Fibroblast of skin of scalp (primary cell): Measurements from ENCODE around the gene HEXIM2.

Experiments used
- DNase-seq: peaks from one replicate; pipeline ENCODE4 v3.0.0-alpha.2; 2013

HEXIM2 gene

DNA sequence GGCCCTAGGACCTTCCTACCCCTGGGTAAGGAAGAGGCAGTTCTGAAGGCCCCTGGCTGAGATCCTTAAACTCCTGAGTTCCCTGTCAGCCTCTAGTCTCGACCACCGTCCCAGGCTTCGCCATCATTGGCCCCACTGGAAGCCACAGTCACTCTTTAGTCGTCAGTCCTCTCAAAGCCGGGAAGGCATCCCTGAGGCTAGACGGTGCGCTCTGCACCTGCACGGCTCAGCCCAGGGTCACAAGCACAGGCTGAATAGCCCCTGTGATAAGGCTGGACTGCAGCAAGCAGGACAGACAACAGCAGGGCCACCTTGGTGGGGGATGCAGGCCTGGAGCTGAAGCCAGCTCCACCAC, 16.7 kb upstream of the HEXIM2 start:
- no peak for DNase-seq

DNA sequence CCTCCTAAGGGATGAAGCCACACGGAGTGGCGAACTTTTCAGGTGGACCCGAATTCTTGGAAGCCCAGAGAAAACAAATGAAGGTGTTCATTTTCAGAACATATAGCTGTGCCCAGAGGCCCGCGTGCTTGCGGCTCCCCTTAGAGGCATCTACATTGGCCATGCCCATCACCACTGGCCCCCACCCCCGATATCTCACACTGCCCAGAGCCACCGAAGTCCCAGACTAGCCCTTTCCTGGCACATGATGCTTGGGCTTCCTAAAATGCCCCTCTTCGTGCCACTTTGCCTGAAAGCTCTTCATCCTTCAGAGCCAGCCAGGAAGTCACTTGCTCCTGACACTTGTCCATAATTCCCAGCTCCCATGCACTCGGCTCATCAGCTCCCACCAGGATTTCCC, 15.5 kb upstream of the HEXIM2 start:
- no peak for DNase-seq

DNA sequence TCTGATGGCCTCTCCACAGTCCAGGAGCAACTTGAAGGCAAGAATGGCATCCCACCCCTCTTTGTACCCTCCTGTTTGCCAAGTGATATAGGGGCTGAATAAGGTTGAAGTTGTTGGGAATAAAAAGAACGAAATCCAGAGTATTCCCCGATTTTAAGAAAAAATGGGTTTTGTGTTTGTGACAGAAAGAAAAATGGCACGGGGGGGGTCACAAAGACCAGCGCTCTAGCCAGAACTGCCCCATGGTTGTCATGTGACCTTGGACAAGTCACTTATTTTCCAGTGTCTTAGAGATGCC, 15.1 kb upstream of the HEXIM2 start:
- DNase-seq = no peak

DNA sequence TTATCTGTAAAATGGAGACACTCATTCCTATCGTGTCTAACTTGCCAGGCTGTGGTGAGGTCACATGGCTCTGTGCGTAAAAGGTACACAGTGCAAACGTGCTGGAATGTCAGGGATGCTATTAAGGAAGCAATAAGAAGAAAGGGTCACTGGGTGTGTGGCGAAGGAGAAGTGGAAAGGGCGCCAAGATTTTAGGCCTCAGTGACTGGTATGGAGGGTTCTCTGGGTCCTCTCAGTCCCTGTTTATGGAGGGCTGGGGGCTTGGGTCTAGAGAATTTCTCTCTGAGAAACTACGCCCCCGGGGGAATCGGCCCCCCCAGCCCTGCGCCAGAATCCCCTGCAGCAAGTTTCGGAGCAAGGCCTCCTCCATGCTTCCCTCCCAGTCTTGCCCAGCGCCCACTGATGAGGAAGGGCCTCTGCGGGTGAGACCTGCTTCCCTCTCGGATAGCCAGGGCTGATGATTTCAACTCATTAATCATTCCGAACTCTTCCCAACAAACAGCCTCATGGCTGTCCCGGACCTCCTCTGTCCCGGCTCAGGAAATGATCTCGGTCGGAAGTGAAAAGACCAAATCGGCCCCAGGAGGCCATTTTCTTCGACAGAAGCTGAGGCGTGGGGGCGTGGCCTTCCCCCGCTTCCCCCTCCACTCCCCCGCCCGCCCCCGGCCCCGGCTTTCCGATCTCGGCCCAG, 14.6 kb upstream of the HEXIM2 start:
- peak; percentile 81 for DNase-seq

DNA sequence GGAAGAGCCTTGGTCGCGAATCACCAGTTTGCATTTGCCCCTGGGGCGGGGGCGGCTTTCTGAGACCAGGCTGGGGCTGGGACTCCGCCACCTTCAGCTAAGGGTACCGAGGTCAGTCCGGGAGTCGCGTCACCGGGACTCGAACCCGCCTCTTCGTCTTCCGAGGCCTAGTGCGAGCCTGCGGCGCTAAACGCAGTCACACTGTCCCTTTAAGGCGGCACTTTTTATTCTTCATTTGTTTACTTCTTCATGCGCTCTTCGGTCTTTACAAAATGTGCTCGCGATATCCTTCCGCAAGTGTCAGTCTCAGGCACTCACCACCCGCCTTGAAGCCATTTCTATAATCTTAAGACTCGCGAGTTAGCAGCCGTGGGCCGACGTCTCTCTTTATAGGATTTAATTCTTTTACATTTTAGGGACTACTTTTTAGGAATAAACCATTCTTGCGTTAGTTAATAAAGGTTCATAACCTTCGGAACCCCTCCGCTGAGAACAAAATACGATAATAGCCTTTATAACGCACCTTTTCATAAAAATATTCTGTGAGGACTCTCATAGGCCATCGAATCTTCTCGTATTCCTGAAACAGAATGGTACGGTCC, 14.0 kb upstream of the HEXIM2 start:
- peak; percentile 98 for DNase-seq

DNA sequence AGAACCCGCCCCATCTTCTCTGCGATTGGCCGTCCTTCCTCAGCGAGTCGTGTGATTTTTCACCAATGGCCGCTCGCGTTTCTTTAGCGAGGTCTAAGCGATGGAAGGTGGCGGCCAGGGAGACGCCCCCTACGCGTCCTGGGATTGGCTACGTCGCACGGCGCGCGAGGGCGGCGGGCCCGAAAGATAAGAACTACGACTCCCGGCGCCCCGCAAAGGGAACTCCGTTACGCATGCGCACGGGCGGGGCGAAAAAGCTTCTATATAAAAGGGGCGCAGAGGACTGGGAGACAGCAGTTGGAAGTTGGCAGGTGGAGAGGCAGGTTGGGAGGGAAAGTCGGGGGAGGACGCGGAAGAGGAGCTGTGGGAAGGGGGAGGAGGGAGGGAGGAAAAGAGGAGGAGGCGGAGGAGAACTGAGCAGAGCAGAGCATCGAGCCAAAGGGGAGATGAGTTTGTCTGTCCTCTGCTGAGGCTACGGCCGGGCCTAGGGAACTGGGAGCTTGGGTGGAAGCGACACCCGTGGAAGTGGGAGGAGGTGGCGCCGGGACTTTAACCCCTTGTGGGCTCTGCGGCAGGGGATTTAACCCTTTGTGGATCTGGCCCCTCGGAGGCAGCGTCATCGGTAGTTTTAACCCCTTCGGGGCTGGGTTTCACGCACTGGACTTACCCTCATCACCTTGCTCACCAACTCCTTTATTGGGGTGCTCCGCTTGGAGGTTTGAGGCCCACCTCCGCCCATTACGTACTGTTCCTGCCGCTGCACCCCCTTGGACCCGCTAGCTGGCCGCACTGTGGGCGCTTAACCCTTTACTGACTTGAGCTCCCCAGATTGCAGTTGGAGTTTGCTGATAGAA, 13.3 kb upstream of the HEXIM2 start, which contains the start of gene HEXIM1:
HEXIM1 (plus strand) TSS at position 293 of the 854 bp plus-strand sequence. CDS start 716 bp downstream, outside the sequence.
- peak; percentile 100 for DNase-seq

DNA sequence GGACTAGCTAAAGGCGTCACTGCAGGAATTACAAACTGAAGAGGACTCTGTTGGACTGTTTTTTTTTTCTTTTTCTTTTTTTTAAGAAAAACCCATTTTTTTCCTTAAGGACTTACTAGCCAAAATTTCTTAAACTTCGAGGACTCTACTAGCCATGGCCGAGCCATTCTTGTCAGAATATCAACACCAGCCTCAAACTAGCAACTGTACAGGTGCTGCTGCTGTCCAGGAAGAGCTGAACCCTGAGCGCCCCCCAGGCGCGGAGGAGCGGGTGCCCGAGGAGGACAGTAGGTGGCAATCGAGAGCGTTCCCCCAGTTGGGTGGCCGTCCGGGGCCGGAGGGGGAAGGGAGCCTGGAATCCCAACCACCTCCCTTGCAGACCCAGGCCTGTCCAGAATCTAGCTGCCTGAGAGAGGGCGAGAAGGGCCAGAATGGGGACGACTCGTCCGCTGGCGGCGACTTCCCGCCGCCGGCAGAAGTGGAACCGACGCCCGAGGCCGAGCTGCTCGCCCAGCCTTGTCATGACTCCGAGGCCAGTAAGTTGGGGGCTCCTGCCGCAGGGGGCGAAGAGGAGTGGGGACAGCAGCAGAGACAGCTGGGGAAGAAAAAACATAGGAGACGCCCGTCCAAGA, 12.5 kb upstream of the HEXIM2 start:
- peak; percentile 88 for DNase-seq

DNA sequence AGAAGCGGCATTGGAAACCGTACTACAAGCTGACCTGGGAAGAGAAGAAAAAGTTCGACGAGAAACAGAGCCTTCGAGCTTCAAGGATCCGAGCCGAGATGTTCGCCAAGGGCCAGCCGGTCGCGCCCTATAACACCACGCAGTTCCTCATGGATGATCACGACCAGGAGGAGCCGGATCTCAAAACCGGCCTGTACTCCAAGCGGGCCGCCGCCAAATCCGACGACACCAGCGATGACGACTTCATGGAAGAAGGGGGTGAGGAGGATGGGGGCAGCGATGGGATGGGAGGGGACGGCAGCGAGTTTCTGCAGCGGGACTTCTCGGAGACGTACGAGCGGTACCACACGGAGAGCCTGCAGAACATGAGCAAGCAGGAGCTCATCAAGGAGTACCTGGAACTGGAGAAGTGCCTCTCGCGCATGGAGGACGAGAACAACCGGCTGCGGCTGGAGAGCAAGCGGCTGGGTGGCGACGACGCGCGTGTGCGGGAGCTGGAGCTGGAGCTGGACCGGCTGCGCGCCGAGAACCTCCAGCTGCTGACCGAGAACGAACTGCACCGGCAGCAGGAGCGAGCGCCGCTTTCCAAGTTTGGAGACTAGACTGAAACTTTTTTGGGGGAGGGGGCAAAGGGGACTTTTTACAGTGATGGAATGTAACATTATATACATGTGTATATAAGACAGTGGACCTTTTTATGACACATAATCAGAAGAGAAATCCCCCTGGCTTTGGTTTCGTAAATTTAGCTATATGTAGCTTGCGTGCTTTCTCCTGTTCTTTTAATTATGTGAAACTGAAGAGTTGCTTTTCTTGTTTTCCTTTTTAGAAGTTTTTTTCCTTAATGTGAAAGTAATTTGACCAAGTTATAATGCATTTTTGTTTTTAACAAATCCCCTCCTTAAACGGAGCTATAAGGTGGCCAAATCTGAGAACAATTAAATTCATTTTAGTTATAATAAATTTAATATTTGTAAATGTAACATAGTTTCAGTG, 11.7 kb upstream of the HEXIM2 start:
- DNase-seq = peak; percentile 53

DNA sequence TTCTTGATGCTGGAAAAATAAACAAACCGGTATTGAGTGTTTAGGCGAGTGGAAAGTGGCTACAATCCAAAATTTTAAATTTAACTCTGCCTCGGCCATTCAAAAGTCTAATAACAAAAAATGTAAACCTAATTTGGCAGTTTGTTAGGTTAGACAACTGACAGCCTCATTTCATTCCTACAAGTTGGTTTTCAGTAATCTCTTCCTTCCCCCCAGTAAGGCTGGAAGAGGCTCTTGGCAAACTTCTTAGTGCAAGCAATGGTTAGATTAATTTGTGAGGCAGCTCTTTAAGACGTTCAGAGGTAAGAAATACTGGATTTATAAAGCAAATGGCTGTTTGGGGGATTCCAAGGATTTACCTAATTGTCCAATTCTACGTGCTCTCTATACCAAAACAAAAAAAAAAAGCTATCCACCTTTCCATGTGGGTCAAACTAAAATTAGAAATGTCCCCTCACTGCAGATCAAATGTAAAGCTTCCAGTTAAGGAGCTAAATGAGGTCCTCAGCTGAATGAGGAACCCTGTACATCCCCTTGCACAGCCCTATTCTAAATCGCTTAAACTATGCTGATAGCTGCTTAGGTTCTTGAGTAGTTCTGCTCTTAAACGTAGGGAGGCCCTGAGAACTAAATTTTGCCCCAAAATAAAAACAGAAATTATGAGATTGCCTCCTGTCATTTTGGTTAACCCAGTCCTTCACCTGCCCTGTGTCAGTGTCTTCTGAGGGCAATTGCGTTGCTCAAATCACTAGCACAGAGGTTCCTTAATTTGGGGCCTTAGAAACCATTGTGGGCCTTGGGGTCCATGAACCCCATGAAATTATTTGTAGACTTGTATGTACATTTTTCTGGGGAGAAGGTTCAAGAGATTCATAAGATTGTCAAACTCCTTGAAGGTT, 10.5 kb upstream of the HEXIM2 start:
- DNase-seq = no peak

DNA sequence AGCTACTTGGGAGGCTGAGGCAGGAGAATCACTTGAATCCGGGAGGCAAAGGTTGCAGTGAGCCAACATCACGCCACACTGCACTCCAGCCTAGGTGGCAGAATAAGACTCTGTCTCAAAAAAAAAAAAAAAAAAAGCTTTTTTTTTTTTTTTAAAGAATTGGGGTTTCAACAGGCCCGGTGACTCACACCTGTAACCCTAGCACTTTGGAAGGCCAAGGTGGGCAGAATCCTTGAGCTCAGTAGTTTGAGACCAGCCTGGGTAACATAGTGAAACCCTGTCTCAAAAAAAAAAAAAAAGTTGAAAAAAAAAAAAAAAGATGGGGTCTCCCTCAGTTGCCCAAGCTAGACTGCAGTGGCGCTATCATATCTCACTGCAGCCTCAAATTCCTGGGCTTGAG, 6.6 kb upstream of the HEXIM2 start:
- DNase-seq = no peak

DNA sequence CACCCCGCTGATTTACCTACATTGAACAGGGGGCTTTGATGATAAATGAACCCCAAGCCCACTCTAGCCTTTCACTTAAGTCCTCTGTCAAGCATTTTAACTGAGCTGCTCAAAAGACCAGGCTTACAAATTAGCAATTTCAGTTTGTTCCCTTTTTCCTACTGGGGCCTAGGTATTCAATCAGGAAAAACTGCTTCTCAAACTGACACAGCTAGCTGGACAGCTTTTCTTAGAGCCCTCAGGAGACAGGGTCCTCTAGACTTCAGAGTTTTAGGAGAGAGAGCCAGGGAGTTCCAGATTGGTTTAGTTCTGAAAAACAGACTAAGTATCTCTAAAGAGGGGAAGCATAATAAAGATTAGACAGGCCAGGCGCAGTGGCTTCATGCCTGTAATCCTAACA, 6.2 kb upstream of the HEXIM2 start:
- no peak for DNase-seq

DNA sequence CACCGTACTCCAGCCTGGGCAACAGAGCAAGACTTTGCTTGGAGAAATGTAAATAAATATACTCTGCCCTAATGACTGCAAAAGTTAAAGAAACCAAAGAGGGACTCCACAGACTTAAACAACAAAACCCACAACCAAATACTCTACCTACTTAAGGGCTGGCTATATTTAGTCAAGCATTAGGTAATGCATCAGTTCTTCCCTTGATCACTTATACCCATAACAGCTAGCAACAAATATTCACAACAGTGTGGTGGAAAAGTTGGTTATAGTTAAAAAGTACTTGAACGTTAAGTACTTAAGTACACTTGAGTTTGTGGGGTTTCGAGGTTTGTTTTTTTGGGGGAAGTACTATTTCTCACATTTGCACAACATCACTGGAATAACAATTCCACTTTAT, 5.4 kb upstream of the HEXIM2 start:
- DNase-seq = no peak

DNA sequence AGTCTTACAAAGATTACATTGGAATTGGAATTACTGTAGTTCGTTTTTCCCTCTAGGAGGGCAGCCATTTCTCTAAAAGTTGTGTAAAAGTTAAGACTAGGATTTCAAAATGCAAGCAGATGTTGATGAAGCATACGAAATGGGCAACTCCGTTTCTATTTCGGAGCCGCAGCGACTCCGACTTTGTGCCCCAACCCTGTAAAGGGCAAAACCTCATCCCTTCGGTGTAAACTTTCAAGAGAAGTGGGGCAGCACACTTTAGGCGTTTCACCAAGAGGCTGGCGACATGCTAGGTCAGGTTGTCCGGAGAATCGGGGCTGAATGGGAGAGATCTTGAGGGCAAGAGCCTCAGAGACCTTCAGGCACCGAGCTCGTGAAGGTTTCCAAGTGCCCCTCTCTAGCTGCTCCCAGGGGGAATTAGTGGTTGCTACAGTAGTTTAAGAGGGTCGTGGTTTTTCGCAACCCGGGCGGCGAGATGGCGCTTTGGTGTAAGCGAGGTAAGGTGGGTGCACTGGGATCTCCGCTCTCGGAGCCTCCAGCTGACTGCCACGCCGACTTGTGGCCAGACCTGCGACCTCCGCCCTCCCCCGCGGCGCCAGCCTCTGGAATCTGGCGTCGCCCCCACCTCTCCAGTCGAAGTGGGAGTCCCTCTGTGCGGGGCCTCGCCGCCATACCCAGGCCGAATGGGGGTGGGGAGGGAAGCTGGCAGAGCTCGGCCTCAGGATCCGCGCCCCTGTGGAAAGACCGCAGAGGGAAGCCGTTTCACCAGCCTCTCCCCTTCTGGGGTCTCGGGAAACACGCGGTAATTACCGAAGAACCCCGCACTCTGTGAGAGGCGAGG, 1.0 kb upstream of the HEXIM2 start:
- peak; percentile 77 for DNase-seq

DNA sequence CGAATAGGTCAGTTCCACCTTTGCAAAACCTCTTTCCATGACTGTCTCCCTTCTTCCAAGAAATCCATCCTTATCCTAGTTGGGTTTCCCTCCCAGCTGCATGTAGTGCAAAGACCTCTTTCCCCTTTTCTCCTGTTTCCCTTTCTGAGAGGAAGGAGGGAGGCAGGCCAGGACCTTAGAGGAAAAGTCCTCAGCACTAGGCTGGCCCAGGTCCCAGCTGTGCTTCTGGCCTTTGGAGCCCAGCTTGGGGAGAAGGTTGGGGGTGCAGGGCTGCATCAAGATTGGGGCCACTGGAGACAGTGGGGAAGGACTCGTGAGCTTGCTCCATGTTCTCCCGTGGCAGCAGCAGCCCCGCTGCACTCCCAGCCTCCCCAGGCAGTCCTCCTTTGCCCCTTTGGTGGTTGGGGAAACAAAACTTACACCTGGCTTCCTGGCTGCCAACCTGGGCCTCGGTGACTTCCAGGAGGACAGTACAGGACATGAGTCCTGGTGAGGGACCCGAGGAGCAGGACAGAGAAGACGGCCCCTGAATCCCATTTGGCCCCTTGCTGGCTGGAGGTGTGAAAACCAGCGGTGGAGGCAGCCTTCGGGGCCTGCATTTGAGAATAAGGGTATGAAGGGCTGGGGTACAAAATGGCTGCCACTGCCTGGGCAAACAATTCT, 481 bp downstream of the HEXIM2 start:
- no peak for DNase-seq

DNA sequence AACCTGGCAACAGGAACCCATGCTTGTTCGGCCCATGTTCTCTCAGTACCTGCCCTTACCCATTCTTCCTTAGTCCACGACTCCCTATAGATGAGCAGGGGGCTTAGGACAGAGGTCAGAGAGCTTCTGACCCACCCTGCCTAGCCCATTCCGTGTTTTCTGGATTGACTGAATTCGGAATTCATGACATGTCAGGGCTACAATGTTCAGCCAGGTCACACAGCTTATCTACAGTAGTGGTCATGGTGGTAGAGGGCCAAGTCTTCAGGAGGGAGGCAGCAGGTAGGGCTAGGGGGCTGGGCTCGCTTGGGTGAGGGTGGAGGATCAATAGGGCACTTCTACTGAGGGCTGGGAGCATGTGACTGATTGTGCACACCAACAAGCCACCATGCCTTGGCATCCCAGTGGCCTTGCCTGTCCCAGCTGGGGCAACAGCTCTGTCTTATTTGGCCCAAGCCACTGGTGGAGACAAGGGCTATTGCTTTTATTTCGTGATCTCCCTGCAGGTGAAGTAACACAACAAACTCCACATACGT, 3.1 kb downstream of the HEXIM2 start:
- no peak for DNase-seq

DNA sequence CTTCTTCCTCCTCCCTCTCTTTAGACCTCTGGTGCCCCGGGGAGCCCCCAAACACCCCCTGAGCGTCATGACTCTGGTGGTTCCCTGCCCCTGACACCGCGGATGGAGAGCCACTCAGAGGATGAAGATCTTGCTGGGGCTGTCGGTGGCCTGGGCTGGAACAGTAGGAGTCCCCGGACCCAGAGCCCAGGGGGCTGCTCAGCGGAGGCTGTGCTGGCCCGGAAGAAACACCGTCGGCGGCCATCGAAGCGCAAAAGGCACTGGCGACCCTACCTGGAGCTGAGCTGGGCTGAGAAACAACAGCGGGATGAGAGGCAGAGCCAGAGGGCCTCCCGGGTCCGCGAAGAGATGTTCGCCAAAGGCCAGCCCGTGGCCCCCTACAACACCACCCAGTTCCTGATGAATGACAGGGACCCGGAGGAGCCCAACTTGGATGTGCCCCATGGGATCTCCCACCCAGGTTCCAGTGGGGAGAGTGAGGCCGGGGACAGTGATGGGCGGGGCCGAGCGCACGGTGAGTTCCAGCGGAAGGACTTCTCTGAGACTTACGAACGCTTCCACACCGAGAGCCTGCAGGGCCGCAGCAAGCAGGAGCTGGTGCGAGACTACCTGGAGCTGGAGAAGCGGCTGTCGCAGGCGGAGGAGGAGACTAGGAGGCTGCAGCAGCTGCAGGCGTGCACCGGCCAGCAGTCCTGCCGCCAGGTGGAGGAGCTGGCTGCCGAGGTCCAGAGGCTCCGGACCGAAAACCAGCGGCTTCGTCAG, 7.5 kb downstream of the HEXIM2 start:
- DNase-seq = no peak

DNA sequence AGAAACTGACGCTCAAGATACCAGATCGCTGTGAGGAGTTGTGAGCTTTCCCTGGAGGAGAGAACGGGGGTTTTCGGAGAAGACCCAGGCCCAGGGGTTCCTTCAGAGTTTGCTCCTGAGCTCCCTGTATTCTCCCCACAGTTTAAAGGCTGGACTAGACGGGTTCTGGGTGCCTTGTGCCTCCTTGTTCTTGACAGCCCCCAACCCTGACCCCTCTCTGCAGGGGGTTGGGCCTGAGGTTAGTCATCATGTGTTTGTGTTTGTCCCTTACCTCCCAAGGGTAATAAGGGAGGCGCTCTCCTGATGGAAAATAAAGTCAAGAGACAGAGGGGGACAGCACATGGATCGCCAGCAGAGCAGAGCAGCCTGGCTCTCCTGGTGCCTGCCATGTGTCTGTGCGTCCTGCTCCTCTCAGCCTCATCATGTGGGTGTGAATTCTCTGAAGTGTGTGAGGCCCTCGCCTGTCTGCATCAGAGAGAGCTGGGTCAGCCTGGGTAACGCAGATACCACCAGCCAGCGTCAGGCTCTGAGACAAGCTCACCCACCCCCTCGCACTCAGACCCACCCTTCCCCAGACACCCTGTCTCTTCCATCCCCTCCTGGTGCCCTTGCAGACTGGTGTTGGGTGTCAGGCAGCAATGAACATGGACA, 8.7 kb downstream of the HEXIM2 start:
- DNase-seq = no peak

DNA sequence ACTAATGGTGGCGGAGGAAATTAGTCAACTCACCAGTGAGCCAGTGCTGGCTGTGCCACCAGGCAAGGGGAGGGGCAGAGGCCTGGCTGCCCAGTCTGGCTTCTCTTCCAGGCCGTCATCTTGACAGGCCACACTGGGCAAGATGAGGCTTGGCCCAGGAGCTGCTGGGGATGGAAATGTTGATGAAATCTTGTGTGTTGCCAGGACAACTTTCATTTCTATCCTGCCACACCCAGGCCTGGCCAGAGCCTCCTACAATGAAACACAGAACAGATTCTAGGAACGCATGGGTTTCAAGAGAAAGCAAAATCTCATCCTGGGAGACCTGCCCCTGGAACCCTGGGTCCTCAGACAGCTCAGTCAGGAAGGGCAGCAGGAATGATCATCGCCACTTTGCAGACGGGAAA, 9.3 kb downstream of the HEXIM2 start:
- peak; percentile 78 for DNase-seq
